Subcutaneous adipose tissue (tissue), 4 donors: ENCODE results near the gene BANF2. TPM values are rescaled to one million over a fixed set of nuclear protein-coding genes. Genes with fewer than 3 reads are reported as not detected.

Source experiments
- CTCF ChIP-seq: fragments of 450-650 bp; IDR thresholded peaks from one replicate; pipeline ENCODE4 v1.5.1; 2016; ENCODE audit warnings: low read depth, mild to moderate bottlenecking, control low read depth, antibody characterized with exemption, moderate library complexity
- total RNA-seq, 4 donors: library from RNA; depleted of rRNA; stranded (reverse); fragments of >200 nt; gene quantifications; one replicate each; pipeline ENCODE4 v1.1.0, GENCODE V29; 2016

Gene BANF2
- total RNA-seq, 4 donors from 2014 or later: not detected

DNA sequence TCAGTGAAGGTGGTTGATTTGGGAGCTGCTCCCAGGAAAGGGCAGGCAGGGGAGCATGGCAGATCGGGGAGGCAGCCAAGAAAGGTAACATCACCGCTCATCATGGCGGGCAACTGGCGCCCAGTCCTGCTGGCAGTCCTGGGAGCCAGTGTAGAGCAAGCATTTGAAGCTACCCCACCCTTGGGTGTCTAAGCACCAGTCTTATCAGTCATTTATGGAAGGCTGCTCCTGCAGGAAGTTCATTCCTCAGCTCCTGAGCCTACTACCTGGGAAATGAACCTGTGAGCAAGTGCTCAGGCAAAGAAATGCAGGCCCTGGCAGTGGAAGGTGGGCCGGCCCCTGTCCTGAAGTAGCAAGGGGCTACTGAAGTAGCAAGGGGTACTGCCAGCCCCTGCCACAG, 41.5 kb downstream of the BANF2 start:
- TF ChIP-seq CTCF: no peak

- TF ChIP-seq CTCF: no peak
Observed at GRCh38 chr20:17742731-17743130, 43.0 kb downstream of the BANF2 start.

- no peak for TF ChIP-seq CTCF
Observed at GRCh38 chr20:17743677-17744076, 43.9 kb downstream of the BANF2 start.

DNA sequence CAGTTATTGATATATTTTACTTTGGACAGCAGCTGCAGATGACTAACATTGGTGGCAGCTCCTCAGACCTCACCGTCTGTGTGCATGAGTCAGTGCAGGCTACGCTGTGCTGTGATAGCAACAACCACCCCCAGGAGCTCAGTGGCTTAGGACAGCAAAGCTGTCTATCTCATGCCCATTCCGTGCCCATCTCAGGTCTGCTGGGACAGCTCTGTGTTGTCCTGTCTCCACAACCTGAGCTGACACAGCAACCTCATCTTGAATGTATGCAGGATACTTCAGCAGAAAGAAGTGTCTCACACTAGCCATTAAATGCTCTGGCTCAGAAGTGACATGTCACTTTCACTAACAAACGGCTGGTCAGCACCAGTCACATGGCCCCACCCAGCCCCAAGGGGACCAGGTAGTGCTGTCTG, 47.7 kb downstream of the BANF2 start:
- no peak for TF ChIP-seq CTCF

GRCh38 chr20:17748279-17748678, 48.5 kb downstream of the BANF2 start:
- TF ChIP-seq CTCF: no peak

DNA sequence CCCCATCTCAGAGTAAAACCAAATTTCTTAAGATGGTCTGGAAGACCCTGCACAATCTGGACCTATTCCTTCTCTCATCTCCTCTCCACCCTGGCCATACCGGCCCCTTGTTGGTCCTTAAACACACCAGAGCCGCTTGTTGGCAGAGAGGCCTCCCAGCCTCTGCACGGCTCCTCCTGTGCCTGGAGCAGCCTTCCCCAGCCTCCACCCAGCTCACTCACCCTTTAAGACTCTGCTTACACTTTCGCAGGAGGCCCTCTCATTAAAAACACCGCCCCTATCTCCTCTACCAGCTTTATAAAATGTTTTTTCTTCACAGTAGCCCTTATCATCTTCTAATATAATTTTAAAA, 49.8 kb downstream of the BANF2 start:
- TF ChIP-seq CTCF: no peak

DNA sequence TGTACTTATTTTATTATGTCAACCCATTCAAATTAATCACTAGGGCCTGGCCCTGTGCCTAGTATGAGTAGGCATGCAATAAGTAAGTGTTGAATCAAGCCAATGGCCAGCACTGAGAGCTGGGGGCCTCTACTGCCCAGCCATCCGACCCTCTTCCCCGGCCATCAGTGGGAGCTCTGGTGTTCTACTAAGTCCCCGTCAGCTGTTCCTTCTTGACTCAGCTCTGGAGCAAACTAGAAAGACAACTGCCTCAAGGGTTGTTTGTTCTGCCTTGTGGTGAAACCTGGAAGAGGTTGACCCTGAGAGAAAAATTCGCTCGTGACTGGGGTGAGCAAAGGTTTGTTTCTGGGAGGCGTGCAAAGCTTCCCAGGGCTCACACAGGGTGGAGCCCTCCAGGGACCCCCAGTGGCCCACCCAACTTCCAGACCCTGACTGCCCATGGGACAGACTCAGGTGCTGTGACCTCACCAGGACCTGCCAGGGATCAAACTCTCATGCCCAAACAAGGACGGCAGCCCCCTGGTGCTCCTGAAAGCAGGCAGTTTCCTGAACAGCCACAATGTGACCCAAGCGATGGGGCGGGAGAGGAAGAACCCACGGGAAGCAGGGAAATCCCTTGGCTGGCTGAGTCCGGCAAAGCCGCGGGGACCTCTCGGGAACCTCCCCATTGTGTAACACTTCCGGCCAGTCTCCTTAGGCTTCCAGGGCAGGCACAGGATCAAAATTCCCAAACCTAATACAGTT, 50.4 kb downstream of the BANF2 start:
- TF ChIP-seq CTCF: no peak
